ENCODE measurements around the gene NFIB. TPM values are rescaled to one million over a fixed set of nuclear protein-coding genes. Genes with fewer than 3 reads are reported as not detected.

Gene NFIB
- total and polyA plus RNA-seq, 2 donors (not counting 3 experiments of a cell fraction or from before 2014, with no cell fraction given), result 26.4 to 174 TPM

DNA sequence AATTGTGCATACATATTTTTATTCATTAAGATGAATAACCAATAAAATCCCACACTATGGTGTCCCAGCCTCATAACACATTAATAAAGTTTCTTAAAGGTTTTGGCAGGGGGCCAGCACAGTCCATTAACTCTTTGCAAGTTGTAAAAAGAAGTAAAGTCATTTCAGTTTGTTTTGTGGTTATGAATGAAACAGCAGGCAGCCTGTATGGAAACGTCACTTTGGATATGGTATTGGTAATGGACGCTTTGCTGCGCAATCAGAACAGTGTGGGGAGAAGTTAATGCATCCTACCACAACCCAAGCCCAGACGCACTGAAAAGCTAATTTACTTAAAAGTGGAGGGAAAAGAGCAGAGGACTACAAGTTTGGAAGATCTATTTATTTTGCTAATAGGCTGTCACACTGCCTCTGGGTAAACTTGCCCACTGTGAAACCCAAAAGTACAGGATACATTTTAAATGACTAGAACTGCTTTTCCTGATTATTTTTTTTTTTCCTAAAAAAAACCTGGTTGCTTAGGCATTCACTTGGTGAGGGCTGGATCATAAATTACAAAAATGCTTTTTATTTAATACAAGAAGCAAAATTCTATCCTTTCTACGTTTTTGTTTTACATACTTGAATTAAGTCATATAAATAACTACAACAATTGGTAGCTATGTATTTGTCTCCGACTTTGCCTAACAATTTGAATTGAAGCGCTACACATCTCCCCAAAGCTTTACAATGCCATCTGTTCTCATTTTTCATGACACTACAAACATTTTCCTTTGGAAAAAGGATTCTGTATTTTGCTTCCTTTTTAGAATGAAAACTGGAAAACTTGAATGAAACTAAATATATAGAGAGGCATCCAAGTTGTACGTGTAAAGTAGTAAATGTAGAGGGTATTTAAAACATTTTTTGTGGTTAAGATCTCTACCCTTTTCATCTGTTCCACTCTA is 104.3 kb downstream of the NFIB start:
- H3K4me1 ChIP-seq (ENCODE audit: control insufficient read depth, extremely low read depth, insufficient read depth, low read length), result peaks cover 56% of the 10 kb centered on the region
- ChIA-PET POLR2A (no interaction called here), CTCF (interaction anchor here (0.7 to 1.1 kb wide), 3 partner anchors 11 to 858 kb away, joined by 3 to 4 read pairs (median 3); no protein-coding TSS in a partner anchor)
- H3K4me3 ChIP-seq (replicated peaks in 1 of 3; ENCODE audit: insufficient read depth in 1 of 3, low read depth in 1 of 3, low read length in 3 of 3), result no peak overlapping the region
- intact Hi-C loops (cut with micrococcal nuclease) (loop anchor here (5.0 kb wide), 1 partner anchor 52 kb away; no protein-coding TSS in a partner anchor), dilution Hi-C loops (cut with MboI; ENCODE audit: extremely low pct_ligation_motif_present, low sequenced_read_pairs) (no loop called here)
- H3K27ac ChIP-seq (ENCODE audit: insufficient read depth, low read depth, low read length), result no peak overlapping the region
- H3K9me3 ChIP-seq (replicated peaks; ENCODE audit: control insufficient read depth, insufficient read depth, low read length), result no peaks in the 10 kb centered on the region
- H2AFZ ChIP-seq (ENCODE audit: low read depth, low read length), result no peak overlapping the region
- DNase-seq (ENCODE audit: low read depth, low spot score) (no peak), FAIRE-seq (no peak)
- no TSS peak for BruUV-seq (replicated peaks)
- H3K79me2 ChIP-seq (ENCODE audit: control insufficient read depth, insufficient read depth, low read length), result peaks cover 94% of the 10 kb centered on the region
- no peak overlapping the region for H3K4me2 ChIP-seq (ENCODE audit: insufficient read depth, low read length)
- H3K9me1 ChIP-seq (replicated peaks; ENCODE audit: control insufficient read depth, extremely low read depth, insufficient read depth, low read length), result no peaks in the 10 kb centered on the region
- H3K9ac ChIP-seq (replicated peaks; ENCODE audit: extremely low read depth, insufficient read depth, low read length), result no peak overlapping the region
- H4K20me1 ChIP-seq (replicated peaks; ENCODE audit: control insufficient read depth, extremely low read depth, insufficient read depth, low read length), result no peaks in the 10 kb centered on the region
- no peaks in the 10 kb centered on the region for H3K27me3 ChIP-seq (ENCODE audit: control insufficient read depth in 2 of 2, insufficient read depth in 2 of 2, low read length in 2 of 2)
- peaks cover 0 to 3% of the 10 kb centered on the region in 2 experiments for H3K36me3 ChIP-seq (ENCODE audit: control insufficient read depth in 2 of 2, extremely low read depth in 1 of 2, insufficient read depth in 2 of 2, low read length in 2 of 2)
- TF ChIP-seq EZH2 (IDR thresholded peaks at IDR 0.05; ENCODE audit: borderline replicate concordance, low read depth, low read length, severe bottlenecking) (no peak), JUN (IDR thresholded peaks at IDR 0.05; ENCODE audit: borderline replicate concordance, insufficient read depth, insufficient read length, low read depth) (no peak), GATA2 (IDR thresholded peaks at IDR 0.05; ENCODE audit: insufficient read depth, insufficient read length, low read depth, low read length) (no peak), POLR2AphosphoS5 (IDR thresholded peaks at IDR 0.05; ENCODE audit: insufficient read depth, low read depth, low read length) (no peak), FOS (IDR thresholded peaks at IDR 0.05; ENCODE audit: borderline replicate concordance, insufficient read depth, low read length) (no peak), MYC (IDR thresholded peaks at IDR 0.05; ENCODE audit: low read depth, low read length) (no peak), POLR2A (IDR thresholded peaks at IDR 0.05; ENCODE audit: low read depth, low read length) (no peak)
- TF ChIP-seq, protein P1, sequence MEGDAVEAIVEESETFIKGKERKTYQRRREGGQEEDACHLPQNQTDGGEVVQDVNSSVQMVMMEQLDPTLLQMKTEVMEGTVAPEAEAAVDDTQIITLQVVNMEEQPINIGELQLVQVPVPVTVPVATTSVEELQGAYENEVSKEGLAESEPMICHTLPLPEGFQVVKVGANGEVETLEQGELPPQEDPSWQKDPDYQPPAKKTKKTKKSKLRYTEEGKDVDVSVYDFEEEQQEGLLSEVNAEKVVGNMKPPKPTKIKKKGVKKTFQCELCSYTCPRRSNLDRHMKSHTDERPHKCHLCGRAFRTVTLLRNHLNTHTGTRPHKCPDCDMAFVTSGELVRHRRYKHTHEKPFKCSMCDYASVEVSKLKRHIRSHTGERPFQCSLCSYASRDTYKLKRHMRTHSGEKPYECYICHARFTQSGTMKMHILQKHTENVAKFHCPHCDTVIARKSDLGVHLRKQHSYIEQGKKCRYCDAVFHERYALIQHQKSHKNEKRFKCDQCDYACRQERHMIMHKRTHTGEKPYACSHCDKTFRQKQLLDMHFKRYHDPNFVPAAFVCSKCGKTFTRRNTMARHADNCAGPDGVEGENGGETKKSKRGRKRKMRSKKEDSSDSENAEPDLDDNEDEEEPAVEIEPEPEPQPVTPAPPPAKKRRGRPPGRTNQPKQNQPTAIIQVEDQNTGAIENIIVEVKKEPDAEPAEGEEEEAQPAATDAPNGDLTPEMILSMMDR (IDR thresholded peaks at IDR 0.05; ENCODE audit: extremely low read depth in 1 of 2, insufficient read depth in 1 of 2, low read depth in 1 of 2, low read length in 2 of 2), result no peak
- TF ChIP-seq, protein P2, sequence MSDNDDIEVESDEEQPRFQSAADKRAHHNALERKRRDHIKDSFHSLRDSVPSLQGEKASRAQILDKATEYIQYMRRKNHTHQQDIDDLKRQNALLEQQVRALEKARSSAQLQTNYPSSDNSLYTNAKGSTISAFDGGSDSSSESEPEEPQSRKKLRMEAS (IDR thresholded peaks at IDR 0.05; ENCODE audit: insufficient read depth, insufficient read length), result no peak

Measured in endothelial cell of umbilical vein (primary cell).